HepG2 (cell line): ENCODE data around the gene SAAL1. TPM values are rescaled to one million over a fixed set of nuclear protein-coding genes. Genes with fewer than 3 reads are reported as not detected.

Experiments used
- ATAC-seq: fragments of 200-7000 bp; cut with Tn5 transposase; 3 replicates; pipeline ENCODE4 v1.9.1; 2020; ENCODE audit warnings: mild to moderate bottlenecking, moderate library complexity
- BruUV-seq: library from RNA; stranded (reverse); fragments of 400-500 nt; replicated peaks from 2 replicates; lab custom pipeline; 2021; lab: Mats Ljungman, UMichigan
- CTCF ChIA-PET: fragments of 300-600 bp; formaldehyde crosslinking; extraction: SDS; loops from one replicate; lab custom pipeline; 2021; ENCODE audit warnings: low total read pairs, inconsistent platforms, low intra/inter-chr PET ratio; lab: Yijun Ruan, JAX
- POLR2A ChIA-PET: fragments of 350-600 bp; sonication (Branson Sonifier 250); formaldehyde crosslinking; loops from one replicate; lab custom pipeline; 2020; ENCODE audit warnings: antibody characterized with exemption, inconsistent platforms; lab: Yijun Ruan, JAX
- DNase-seq: peaks from one replicate; pipeline ENCODE4 v3.0.0-alpha.2; 2015; ENCODE audit warnings: low spot score
- FAIRE-seq: peaks from 3 replicates; lab custom pipeline; 2011; peaks lifted over from hg19 to GRCh38; lab: Jason Lieb, UNC
- H2AFZ ChIP-seq: one replicate; pipeline ENCODE4 v1.6.1; 2011; ENCODE audit warnings: low read length, inconsistent platforms
- H3K27ac ChIP-seq: fragments of 300-600 bp; 3 replicates; pipeline ENCODE4 v1.8.0; 2011; ENCODE audit warnings: mixed run types, mild to moderate bottlenecking, mixed read lengths, low read length, inconsistent platforms; ENCODE audit not compliant: insufficient read depth; ENCODE audit errors: extremely low read length
- H3K27me3 ChIP-seq, 2 experiments: fragments of 200-600 bp in 1 of 2; 2 replicates in 1 of 2; 3 replicates in 1 of 2; pipeline versions ENCODE4 v1.6.0 to v1.8.0; 2011; ENCODE audit warnings: low read length in 2 of 2, mild to moderate bottlenecking in 2 of 2, moderate library complexity in 2 of 2, inconsistent platforms in 1 of 2; ENCODE audit not compliant: insufficient read depth in 2 of 2, control insufficient read depth in 1 of 2
- H3K36me3 ChIP-seq, 2 experiments: fragments of 200-600 bp in 1 of 2; replicated peaks in 1 of 2; 2 replicates in 1 of 2; 3 replicates in 1 of 2; pipeline versions ENCODE4 v1.5.1 to v1.8.0; 2011; ENCODE audit warnings: low read length in 2 of 2, inconsistent platforms in 1 of 2; ENCODE audit not compliant: insufficient read depth in 2 of 2, control insufficient read depth in 1 of 2
- H3K4me1 ChIP-seq: 2 replicates; pipeline ENCODE4 v1.5.1; 2012; ENCODE audit warnings: low read length, inconsistent platforms; ENCODE audit not compliant: insufficient read depth
- H3K4me2 ChIP-seq: 2 replicates; pipeline ENCODE4 v1.6.0; 2011; ENCODE audit warnings: low read depth, low read length, inconsistent platforms
- H3K4me3 ChIP-seq, 3 experiments: fragments of 200-600 bp in 1 of 3; sonication (generic), shearing (Covaris generic) in 1 of 3; replicated peaks in 1 of 3; 2 replicates each; pipeline ENCODE4 v1.5.1; 2011 to 2016; ENCODE audit warnings: low read length in 3 of 3, inconsistent platforms in 2 of 3, low read depth in 2 of 3, mild to moderate bottlenecking in 2 of 3, control low read depth in 1 of 3, mixed read lengths in 1 of 3; ENCODE audit not compliant: insufficient read depth in 1 of 3
- H3K79me2 ChIP-seq: one replicate; pipeline ENCODE4 v1.6.1; 2011; ENCODE audit warnings: low read length, inconsistent platforms; ENCODE audit not compliant: insufficient read depth
- H3K9ac ChIP-seq: 2 replicates; pipeline ENCODE4 v1.6.0; 2011; ENCODE audit warnings: mild to moderate bottlenecking, low read depth, low read length, inconsistent platforms; ENCODE audit not compliant: insufficient read depth
- H3K9me3 ChIP-seq: 2 replicates; pipeline ENCODE4 v1.5.1; 2012; ENCODE audit warnings: mild to moderate bottlenecking, low read length
- H4K20me1 ChIP-seq: 2 replicates; pipeline ENCODE4 v1.6.0; 2011; ENCODE audit warnings: inconsistent platforms, mild to moderate bottlenecking, low read length, moderate library complexity; ENCODE audit not compliant: insufficient read depth
- ADNP ChIP-seq: sonication (generic); formaldehyde crosslinking; IDR thresholded peaks from 2 replicates; pipeline ENCODE4 v1.4.0; 2020; ENCODE audit warnings: missing genetic modification reagents
- AKAP8 ChIP-seq: sonication (generic); formaldehyde crosslinking; IDR thresholded peaks from 2 replicates; pipeline ENCODE4 v1.5.1; 2020; ENCODE audit warnings: mild to moderate bottlenecking, missing genetic modification reagents
- ARID2 ChIP-seq: sonication (generic); formaldehyde crosslinking; IDR thresholded peaks from 2 replicates; pipeline ENCODE4 v1.8.1; 2022; ENCODE audit warnings: mild to moderate bottlenecking, missing genetic modification reagents, borderline replicate concordance
- GTF3A ChIP-seq: sonication (generic); formaldehyde crosslinking; conservative IDR thresholded peaks from 2 replicates; pipeline ENCODE4 v1.4.0; 2020; ENCODE audit warnings: mild to moderate bottlenecking, missing genetic modification reagents
- HOXA3 ChIP-seq: sonication (generic); formaldehyde crosslinking; IDR thresholded peaks from 2 replicates; pipeline ENCODE4 v1.5.0; 2020; ENCODE audit warnings: missing genetic modification reagents
- PITX1 ChIP-seq: sonication (generic); formaldehyde crosslinking; IDR thresholded peaks from 2 replicates; pipeline ENCODE4 v1.5.1; 2020; ENCODE audit warnings: mild to moderate bottlenecking, missing genetic modification reagents
- ZKSCAN5 ChIP-seq: sonication (generic); formaldehyde crosslinking; IDR thresholded peaks from 2 replicates; pipeline ENCODE4 v1.5.1; 2020; ENCODE audit warnings: mild to moderate bottlenecking, missing genetic modification reagents
- ZNF136 ChIP-seq: sonication (generic); formaldehyde crosslinking; IDR thresholded peaks from 2 replicates; pipeline ENCODE4 v1.8.1; 2022; ENCODE audit warnings: low read depth, mild to moderate bottlenecking, moderate library complexity, missing genetic modification reagents
- ZNF33B ChIP-seq: sonication (generic); formaldehyde crosslinking; IDR thresholded peaks from 2 replicates; pipeline ENCODE4 v1.5.1; 2020; ENCODE audit warnings: mild to moderate bottlenecking, missing genetic modification reagents
- ZNF350 ChIP-seq: sonication (generic); formaldehyde crosslinking; IDR thresholded peaks from 2 replicates; pipeline ENCODE4 v1.4.0; 2020; ENCODE audit warnings: mild to moderate bottlenecking, low read depth, missing genetic modification reagents, borderline replicate concordance
- ZNF720 ChIP-seq: sonication (generic); formaldehyde crosslinking; IDR thresholded peaks from 2 replicates; pipeline ENCODE4 v1.4.0; 2020; ENCODE audit warnings: missing genetic modification reagents
- ZNF83 ChIP-seq: sonication (generic); formaldehyde crosslinking; IDR thresholded peaks from 2 replicates; pipeline ENCODE4 v1.4.0; 2020; ENCODE audit warnings: missing genetic modification reagents, mild to moderate bottlenecking, borderline replicate concordance
- ZNF879 ChIP-seq: sonication (generic); formaldehyde crosslinking; IDR thresholded peaks from 2 replicates; pipeline ENCODE4 v1.8.1; 2023; ENCODE audit warnings: missing genetic modification reagents
- ZZZ3 ChIP-seq: sonication (generic); formaldehyde crosslinking; IDR thresholded peaks from 2 replicates; pipeline ENCODE4 v1.4.0; 2020; ENCODE audit warnings: missing genetic modification reagents, mild to moderate bottlenecking, borderline replicate concordance
- WGBS: methylation state at CpG from one replicate; pipeline ENCODE4 v1.1.6; 2017; ENCODE audit warnings: low lambda C conversion rate; 5-methylcytosine and 5-hydroxymethylcytosine counted together
- in situ Hi-C: cut with HindIII; loops from 2 replicates; pipeline ENCODE4 v1.10.0; 2017; ENCODE audit warnings: low pct_unique_long_range_greater_than_20kb; ENCODE audit not compliant: extremely low pct_ligation_motif_present
- intact Hi-C: fragments of 100-400 bp; cut with micrococcal nuclease; formaldehyde crosslinking; loops from one replicate; pipeline ENCODE4 v1.10.0; 2022; ENCODE audit not compliant: unreplicated experiment
- polyA plus RNA-seq, 8 experiments: library from polyadenylated mRNA; depleted of rRNA in 3 of 8; stranded (reverse) in 7 of 8; unstranded in 1 of 8; fragments of >200 nt; fragmentation: Illumina TruSeq in 4 of 8; extraction: Trizol in 4 of 8; gene quantifications; 2 replicates each; pipeline versions ENCODE4 v1.2.1 to v1.2.3, GENCODE V29; 2011 to 2016; ENCODE audit warnings: low read depth in 4 of 8, missing spikeins in 1 of 8, mixed read lengths in 1 of 8; ENCODE audit not compliant: insufficient read depth in 1 of 8
- total RNA-seq, 5 experiments: library from RNA; depleted of rRNA; stranded (reverse); fragments of >200 nt; fragmentation: Illumina TruSeq; extraction: Trizol; gene quantifications; 2 replicates each; pipeline ENCODE4 v1.2.3, GENCODE V29; 2016; ENCODE audit warnings: low read depth in 1 of 5
- TF ChIP-seq, protein P1 (sequence below), 2 experiments: sonication (generic) in 1 of 2; formaldehyde crosslinking in 1 of 2; IDR thresholded peaks; 2 replicates each; pipeline versions ENCODE4 v1.4.0 to v1.6.1; 2018 to 2020; ENCODE audit warnings: missing genetic modification reagents in 2 of 2, borderline replicate concordance in 1 of 2, low read depth in 1 of 2, mild to moderate bottlenecking in 1 of 2, missing biosample characterization in 1 of 2
- TF ChIP-seq, protein P2 (sequence below): sonication (generic); formaldehyde crosslinking; IDR thresholded peaks from 2 replicates; pipeline ENCODE4 v1.5.0; 2020; ENCODE audit warnings: mild to moderate bottlenecking, low read depth, missing genetic modification reagents, borderline replicate concordance
- TF ChIP-seq, protein P3 (sequence below): IDR thresholded peaks from 2 replicates; pipeline ENCODE4 v1.6.1; 2016; ENCODE audit warnings: missing compliant biosample characterization, missing genetic modification reagents, borderline replicate concordance
- TF ChIP-seq, protein P4 (sequence below): sonication (generic); formaldehyde crosslinking; IDR thresholded peaks from 2 replicates; pipeline ENCODE4 v1.4.0; 2020; ENCODE audit warnings: missing genetic modification reagents, low read depth, mild to moderate bottlenecking, borderline replicate concordance
- TF ChIP-seq, protein P5 (sequence below): sonication (generic); formaldehyde crosslinking; IDR thresholded peaks from 2 replicates; pipeline ENCODE4 v1.9.0; 2021; ENCODE audit warnings: missing genetic modification reagents, mild to moderate bottlenecking, borderline replicate concordance

SAAL1 gene
- total and polyA plus RNA-seq, 2 of the 13 experiments (the other 11 are each of a cell fraction or from before 2014, with no cell fraction given), result 16.5 to 46.0 TPM

DNA sequence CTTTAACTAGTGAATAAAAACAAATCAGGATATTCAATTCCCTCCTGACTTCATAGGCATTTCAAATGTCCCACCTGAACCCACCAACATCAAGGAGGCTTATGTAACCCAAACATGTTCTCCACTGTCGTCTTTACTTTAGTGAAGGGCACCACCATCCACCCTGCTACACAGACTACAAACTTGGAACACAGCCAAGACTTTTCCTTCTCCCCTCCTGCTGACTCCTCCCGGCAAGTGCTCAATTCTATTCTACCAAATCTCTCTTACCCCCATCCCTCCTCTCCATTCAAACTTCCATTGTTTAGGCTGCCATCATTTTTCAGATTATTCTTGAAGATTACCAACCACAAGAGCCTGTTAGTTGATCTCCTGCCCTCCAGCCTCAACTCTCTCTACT, 24.3 kb downstream of the SAAL1 start (continued):
- TF ChIP-seq PITX1 (CRISPR knock-in tag), result no peak
- TF ChIP-seq ZNF350 (CRISPR knock-in tag), result no peak
- no peak for TF ChIP-seq AKAP8
- no peak for TF ChIP-seq ARID2 (CRISPR knock-in tag)

DNA sequence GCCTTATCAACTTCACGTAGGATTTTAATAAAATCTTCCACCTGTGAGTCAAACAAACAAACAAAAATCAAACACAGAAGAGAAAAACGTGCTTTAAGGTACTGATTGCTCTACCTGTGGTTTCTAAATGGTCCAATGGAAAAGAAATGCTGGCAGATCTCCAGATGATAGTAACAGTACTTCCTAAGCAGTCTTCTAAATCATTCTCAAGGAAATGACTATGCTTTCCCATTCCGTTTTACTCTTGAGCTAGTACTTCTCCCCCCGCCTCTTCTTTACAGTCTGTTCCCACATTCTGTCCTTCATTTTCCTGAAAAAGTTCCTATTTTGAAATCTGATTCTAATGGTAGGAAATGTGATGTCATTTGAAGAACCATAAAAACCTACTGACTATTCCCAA, 25.4 kb downstream of the SAAL1 start:
- Histone ChIP-seq H4K20me1 (no peaks in the 10 kb centered on the region), H3K9me3 (no peaks in the 10 kb centered on the region), H3K27ac (no peak overlapping the region), H2AFZ (no peak overlapping the region), H3K79me2 (no peaks in the 10 kb centered on the region), H3K9ac (no peak overlapping the region), H3K4me2 (no peak overlapping the region), H3K27me3 (no peaks in the 10 kb centered on the region), H3K4me3 (no peak overlapping the region), H3K4me1 (no peaks in the 10 kb centered on the region), H3K36me3 (peaks cover 6 to 37% of the 10 kb centered on the region in 2 experiments)
- ATAC-seq, result no peak
- in situ Hi-C loops, result no loop called here
- ChIA-PET POLR2A (no interaction called here), CTCF (no interaction called here)
- DNase-seq, result no peak
- WGBS, result 95% methylated on average over 4 of the region's 4 CpGs
- FAIRE-seq, result no peak
- BruUV-seq, result no TSS peak
- intact Hi-C loops, result no loop called here
- TF ChIP-seq, protein P1, sequence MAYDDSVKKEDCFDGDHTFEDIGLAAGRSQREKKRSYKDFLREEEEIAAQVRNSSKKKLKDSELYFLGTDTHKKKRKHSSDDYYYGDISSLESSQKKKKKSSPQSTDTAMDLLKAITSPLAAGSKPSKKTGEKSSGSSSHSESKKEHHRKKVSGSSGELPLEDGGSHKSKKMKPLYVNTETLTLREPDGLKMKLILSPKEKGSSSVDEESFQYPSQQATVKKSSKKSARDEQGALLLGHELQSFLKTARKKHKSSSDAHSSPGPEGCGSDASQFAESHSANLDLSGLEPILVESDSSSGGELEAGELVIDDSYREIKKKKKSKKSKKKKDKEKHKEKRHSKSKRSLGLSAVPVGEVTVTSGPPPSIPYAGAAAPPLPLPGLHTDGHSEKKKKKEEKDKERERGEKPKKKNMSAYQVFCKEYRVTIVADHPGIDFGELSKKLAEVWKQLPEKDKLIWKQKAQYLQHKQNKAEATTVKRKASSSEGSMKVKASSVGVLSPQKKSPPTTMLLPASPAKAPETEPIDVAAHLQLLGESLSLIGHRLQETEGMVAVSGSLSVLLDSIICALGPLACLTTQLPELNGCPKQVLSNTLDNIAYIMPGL (CRISPR knock-in tag; IDR thresholded peaks at IDR 0.05; ENCODE audit: borderline replicate concordance in 1 of 2, low read depth in 1 of 2), result no peak
- TF ChIP-seq ZNF33B (CRISPR knock-in tag), result no peak
- TF ChIP-seq, protein P2, sequence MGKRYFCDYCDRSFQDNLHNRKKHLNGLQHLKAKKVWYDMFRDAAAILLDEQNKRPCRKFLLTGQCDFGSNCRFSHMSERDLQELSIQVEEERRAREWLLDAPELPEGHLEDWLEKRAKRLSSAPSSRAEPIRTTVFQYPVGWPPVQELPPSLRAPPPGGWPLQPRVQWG, result no peak
- no peak for TF ChIP-seq ZNF136 (CRISPR knock-in tag)
- TF ChIP-seq ZZZ3 (CRISPR knock-in tag), result no peak
- TF ChIP-seq, protein P3, sequence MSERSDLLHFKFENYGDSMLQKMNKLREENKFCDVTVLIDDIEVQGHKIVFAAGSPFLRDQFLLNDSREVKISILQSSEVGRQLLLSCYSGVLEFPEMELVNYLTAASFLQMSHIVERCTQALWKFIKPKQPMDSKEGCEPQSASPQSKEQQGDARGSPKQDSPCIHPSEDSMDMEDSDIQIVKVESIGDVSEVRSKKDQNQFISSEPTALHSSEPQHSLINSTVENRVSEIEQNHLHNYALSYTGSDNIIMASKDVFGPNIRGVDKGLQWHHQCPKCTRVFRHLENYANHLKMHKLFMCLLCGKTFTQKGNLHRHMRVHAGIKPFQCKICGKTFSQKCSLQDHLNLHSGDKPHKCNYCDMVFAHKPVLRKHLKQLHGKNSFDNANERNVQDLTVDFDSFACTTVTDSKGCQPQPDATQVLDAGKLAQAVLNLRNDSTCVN, result no peak
- TF ChIP-seq, protein P4, sequence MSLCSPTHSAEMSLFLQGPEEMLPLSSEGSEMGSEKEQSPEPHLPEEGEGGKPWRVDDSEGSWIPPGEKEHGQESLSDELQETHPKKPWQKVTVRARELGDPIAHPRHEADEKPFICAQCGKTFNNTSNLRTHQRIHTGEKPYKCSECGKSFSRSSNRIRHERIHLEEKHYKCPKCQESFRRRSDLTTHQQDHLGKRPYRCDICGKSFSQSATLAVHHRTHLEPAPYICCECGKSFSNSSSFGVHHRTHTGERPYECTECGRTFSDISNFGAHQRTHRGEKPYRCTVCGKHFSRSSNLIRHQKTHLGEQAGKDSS, result no peak
- TF ChIP-seq ZKSCAN5 (CRISPR knock-in tag), result no peak
- no peak for TF ChIP-seq HOXA3
- TF ChIP-seq ZNF720 (CRISPR knock-in tag), result no peak
- TF ChIP-seq ZNF83 (CRISPR knock-in tag), result no peak
- TF ChIP-seq, protein P5, sequence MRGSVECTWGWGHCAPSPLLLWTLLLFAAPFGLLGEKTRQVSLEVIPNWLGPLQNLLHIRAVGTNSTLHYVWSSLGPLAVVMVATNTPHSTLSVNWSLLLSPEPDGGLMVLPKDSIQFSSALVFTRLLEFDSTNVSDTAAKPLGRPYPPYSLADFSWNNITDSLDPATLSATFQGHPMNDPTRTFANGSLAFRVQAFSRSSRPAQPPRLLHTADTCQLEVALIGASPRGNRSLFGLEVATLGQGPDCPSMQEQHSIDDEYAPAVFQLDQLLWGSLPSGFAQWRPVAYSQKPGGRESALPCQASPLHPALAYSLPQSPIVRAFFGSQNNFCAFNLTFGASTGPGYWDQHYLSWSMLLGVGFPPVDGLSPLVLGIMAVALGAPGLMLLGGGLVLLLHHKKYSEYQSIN (CRISPR knock-in tag), result no peak
- TF ChIP-seq GTF3A (CRISPR knock-in tag), result no peak
- no peak for TF ChIP-seq ZNF879 (CRISPR knock-in tag)
- no peak for TF ChIP-seq ADNP (CRISPR knock-in tag)
